ENCODE data around the gene PIM1. TPM values are rescaled to one million over a fixed set of nuclear protein-coding genes. Genes with fewer than 3 reads are reported as not detected.

PIM1 gene
- total RNA-seq, 4 donors from 2014 or later: 16.1 to 35.9 (median 22.6) TPM

DNA sequence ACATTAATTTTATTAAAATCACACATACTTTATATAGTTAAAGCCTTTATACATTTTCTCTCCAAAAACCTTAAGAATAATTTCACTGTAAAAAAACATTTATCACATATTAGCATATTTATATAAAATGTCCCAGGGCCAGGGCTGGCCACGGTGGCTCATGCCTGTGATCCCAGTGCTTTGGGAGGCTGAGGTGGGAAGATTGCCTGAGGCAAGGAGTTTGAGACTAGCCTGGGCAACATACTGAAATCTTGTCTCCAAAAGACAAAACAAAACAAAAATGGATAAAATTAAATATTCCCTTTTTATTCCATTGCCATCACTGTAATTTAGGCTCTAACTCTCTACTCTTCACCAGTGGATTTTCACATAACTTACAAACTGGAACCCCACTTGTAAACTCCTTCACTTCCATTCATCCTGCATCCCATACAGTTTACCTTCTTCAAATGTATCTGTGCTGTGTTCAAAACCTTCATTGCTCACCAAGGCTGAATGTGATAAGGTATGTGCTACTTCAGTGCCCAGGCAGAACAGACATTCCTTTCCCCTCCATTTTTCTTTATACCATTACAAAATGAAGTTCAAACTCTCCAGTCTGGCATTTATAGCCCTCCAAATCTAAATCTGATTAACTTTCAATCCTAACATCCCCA is 42.9 kb upstream of the PIM1 start:
- TF ChIP-seq, protein P1, sequence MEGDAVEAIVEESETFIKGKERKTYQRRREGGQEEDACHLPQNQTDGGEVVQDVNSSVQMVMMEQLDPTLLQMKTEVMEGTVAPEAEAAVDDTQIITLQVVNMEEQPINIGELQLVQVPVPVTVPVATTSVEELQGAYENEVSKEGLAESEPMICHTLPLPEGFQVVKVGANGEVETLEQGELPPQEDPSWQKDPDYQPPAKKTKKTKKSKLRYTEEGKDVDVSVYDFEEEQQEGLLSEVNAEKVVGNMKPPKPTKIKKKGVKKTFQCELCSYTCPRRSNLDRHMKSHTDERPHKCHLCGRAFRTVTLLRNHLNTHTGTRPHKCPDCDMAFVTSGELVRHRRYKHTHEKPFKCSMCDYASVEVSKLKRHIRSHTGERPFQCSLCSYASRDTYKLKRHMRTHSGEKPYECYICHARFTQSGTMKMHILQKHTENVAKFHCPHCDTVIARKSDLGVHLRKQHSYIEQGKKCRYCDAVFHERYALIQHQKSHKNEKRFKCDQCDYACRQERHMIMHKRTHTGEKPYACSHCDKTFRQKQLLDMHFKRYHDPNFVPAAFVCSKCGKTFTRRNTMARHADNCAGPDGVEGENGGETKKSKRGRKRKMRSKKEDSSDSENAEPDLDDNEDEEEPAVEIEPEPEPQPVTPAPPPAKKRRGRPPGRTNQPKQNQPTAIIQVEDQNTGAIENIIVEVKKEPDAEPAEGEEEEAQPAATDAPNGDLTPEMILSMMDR (IDR thresholded peaks at IDR 0.05; ENCODE audit: low read depth): no peak

DNA sequence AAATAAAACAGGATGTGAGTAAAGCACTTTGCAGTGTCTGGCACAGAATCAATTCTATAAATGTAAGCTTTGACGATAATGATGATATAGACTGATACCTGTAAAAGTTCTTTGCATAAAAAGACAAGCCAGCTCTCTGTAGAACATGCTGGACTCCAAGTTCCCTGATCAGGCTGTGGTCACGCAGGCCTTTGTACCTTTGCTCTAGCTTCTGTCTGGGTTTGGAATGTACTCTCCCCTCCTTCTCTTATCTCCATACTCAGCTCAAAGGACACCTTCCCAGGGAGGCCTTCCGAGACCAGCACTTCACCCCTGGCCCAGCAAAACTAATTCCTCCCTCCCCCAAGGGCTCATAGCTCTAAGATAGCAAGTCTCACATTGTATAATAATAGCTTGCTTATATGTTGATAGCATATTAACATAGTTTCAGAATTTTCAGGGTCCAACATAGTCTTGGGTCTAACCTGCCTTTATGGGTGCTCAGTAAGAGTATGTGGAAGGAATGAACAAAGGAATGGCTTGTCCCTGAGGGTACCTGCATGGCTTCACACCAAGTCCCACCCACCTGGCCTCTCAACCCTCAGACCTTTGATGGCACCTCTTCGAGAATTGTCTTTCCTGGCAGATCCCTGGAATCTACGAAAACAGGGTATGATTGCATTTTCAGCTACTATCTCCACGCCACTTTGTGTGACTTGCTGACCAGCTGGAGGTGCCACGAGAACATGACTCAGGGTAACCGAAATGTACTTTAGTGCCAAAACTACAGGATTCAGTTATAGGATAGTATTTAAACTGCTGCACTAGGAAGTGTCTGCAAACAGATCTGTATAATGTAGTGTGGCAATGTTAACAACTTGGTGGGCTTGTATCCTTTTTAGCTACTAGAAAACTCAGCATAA is 41.7 kb upstream of the PIM1 start:
- TF ChIP-seq, protein P1 (IDR thresholded peaks at IDR 0.05; ENCODE audit: low read depth): no peak

DNA sequence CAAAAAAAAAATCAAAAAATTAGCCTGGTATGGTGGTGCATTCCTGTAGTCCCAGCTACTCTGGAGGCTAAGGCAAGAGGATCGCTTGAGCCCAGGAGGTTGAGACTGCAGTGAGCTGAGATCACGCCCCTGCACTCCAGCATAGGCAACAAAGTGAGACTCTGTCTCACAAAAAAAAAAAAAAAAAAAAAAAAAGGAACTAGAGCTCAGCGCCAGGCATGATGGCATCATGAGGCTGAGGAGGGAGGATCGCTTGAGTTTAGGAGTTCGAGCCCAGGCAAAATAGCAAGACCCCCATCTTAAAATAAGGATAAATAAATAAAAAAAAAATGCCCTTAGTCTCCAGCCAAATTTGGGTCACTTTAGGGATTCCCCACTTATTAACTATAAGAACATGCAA is 40.4 kb upstream of the PIM1 start:
- TF ChIP-seq, protein P1 (IDR thresholded peaks at IDR 0.05; ENCODE audit: low read depth): no peak

DNA sequence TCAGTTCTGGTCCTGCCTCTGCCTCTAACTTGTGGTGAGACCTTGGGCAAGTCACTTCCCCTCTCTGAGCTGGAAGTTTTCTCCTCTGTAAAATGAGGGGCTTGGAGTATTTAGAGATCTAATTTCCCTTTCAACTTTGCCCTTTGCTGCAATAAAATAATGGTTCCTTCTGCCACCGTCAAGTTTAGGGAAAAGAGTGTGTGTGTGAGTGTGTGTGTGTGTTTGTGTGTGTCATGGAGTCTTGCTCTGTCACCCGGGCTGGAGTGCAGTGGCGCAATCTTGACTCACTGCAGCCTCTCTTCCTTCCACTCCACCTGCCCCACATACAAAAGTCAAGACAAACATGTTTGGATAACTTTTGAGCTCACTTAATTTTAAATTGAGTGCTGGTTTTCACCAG is 39.2 kb upstream of the PIM1 start:
- TF ChIP-seq, protein P1 (IDR thresholded peaks at IDR 0.05; ENCODE audit: low read depth): no peak

DNA sequence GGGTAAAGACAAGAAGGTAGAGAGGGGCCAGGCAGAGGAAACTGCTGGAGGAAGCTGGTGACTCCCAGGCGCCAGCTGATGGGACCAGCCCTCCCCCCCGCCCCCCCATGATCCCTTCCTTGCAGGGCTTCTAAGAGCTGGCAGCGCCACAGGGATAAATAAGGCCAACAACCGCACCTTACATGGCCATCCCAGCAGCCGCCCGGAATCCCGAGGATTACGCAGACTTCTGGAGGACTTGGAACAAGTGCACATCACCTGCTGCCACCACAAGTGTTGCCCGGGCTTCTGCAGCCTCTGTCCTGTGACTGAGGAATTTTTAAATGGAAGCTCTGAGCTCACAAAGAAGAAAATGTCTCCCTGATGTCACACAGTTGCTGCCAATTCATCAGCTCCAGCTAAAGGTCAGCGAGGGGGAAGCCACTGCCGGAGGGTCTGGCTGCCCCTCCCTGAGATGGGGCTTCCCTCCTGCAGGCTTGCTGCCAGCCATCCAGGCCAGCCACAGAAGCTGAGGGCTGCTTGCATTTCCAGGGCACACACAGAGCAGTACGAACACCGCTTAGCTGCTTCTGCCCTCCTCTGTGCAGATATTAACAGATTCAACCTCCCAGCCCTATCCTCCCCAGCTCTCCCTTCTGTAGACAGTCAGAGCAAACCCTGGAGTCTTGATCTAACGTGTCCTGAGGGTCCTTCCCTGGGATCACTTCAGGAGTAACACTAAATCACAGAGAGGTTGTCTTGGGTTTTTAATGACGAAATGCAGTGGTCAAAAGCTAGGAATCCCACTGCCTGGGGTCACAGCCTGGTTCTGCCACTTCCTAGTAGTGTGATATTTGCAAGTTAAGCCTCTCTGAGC is 38.6 kb upstream of the PIM1 start:
- TF ChIP-seq, protein P1 (IDR thresholded peaks at IDR 0.05; ENCODE audit: low read depth): no peak

DNA sequence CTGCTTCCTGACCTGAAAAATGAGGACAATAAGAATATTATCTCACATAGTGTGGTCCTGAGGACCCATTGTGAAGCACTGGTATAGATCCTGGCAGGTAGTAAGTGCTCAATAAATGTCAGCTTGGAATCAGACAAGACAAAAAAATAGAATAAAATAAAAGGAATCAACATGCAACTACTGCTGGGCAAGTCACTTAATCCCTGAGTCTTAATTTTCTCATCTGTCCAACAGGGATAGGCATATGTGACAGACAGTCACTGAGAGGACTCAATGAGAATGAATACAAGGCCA is 38.0 kb upstream of the PIM1 start:
- TF ChIP-seq, protein P1 (IDR thresholded peaks at IDR 0.05; ENCODE audit: low read depth): no peak

DNA sequence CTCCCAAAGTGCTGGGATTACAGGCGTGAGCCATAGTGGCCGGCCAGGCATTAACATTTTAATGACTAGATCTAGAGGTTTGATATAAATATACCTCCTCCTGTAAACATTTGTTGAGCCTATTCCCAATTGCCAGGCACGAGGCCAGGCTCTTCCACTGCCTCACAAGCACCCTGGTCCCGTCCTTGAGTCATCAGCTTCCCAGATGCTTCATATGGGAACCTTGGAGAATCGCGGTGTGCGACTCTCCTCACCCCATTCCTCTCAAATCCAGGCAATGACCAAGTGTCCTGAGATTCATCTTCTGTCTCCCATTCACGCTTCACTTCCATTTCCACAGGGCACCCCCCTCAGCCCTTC is 35.9 kb upstream of the PIM1 start:
- TF ChIP-seq, protein P1 (IDR thresholded peaks at IDR 0.05; ENCODE audit: low read depth): no peak

Measured in subcutaneous adipose tissue (tissue), 4 donors.